ENCODE data around the gene TEX9.
A peak's percentile ranks its signal among the peaks of the same experiment; 100 is the strongest.
"Not testable (repeated sequence)": the region's sequence is repeated elsewhere in the genome, so short reads cannot be mapped to it uniquely, and the experiment has no call there.

Gene TEX9
- 0.42 to 5.4 (median 1.1) reads per million in 17 experiments for total RNA-seq

- DNase-seq = peak; percentile 87 to 96 (median 93)
Measured at GRCh38 chr15:56365075-56365711, at the start of gene TEX9. Gene TEX9 (plus strand): TSS chr15:56365426. CDS start chr15:56365451, 25 bp downstream.

- DNase-seq = not testable (repeated sequence)
Measured at GRCh38 chr15:56316561-56316960, 48.7 kb upstream of the TEX9 start.

GRCh38 chr15:56320316-56320715, 44.9 kb upstream of the TEX9 start:
- DNase-seq = no peak

- no peak for DNase-seq
Measured at GRCh38 chr15:56320861-56321260, 44.4 kb upstream of the TEX9 start.

- no peak for DNase-seq
Measured at GRCh38 chr15:56322444-56322843, 42.8 kb upstream of the TEX9 start.

DNA sequence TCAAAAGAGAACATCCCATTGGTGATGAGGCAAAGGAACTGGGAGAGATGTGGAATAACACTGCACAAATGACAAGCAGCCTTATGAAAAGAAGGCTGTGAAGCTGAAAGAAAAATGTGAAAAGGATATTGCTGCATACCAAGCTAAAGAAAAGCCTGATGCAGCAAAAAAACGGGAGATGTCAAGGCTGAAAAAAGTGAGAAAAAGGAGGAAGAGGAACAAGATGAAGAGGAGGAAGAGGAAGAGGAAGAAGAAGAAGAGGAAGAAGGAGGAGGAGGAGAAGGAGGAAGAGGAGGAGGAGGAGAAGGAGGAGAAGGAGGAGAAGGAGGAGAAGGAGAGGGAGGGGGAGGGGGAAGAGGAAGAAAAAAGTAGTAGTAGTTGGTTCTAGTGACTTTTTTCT, 41.8 kb upstream of the TEX9 start:
- peak in 2 of 4 experiments; percentile 2 to 5 for DNase-seq

- no peak for DNase-seq
Measured at GRCh38 chr15:56325186-56325585, 40.0 kb upstream of the TEX9 start.

- DNase-seq = no peak
Measured at GRCh38 chr15:56327721-56328502, 37.3 kb upstream of the TEX9 start.

DNA sequence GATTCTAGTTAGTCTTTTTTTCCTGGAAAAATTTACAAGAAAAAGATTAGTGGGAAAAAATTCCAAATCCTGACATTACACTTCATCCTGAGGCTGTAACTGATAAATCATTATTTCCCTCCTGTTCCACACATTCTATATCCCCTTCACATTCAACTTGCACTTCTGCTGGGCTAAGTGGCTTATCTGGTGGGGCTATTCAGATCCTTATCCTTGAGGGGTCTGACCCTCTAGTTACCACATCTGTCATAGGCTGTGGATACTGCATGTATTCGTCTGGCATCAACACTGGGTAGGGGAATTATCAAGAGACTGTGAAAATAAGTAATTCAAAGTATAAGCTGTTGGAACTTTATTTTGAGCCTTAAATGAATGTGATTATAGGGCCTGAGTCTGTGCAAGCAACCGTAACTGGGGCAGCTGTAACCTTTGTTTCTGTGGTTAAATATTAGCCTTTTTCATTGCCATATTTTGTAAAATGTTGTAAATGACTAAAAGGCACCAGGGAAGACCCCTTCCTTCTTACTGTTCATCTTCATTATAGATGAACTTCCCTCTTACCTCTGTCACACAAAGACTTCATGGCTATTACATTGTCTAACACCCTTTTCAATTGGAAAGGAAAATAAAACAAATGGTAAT, 28.0 kb upstream of the TEX9 start:
- no peak for DNase-seq

DNA sequence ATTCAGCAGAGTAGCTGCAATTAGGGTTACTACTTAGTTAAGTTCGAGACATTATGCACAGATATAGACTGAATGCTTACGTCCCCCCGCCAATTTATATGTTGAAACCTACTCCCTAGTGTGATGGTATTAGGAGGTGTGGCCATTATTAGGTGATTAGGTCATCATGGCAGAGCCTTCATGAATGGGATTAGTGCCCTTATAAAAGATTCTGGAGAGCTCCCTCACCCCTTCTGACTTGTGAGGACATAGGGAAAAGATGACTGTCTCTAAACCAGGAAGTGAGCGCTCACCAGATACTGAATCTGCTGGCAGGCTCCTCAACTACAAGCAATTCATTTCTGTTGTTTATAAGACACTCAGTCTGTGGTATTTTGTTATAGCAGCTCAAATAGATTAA, 25.6 kb upstream of the TEX9 start:
- no peak for DNase-seq

- DNase-seq = no peak
Measured at GRCh38 chr15:56341201-56341600, 24.0 kb upstream of the TEX9 start.

- DNase-seq = no peak
Measured at GRCh38 chr15:56342653-56343052, 22.6 kb upstream of the TEX9 start.

- no peak for DNase-seq
Measured at GRCh38 chr15:56343879-56344278, 21.3 kb upstream of the TEX9 start.

GRCh38 chr15:56344336-56344735, 20.9 kb upstream of the TEX9 start:
- peak in 1 of 4 experiments; percentile 19 for DNase-seq

DNA sequence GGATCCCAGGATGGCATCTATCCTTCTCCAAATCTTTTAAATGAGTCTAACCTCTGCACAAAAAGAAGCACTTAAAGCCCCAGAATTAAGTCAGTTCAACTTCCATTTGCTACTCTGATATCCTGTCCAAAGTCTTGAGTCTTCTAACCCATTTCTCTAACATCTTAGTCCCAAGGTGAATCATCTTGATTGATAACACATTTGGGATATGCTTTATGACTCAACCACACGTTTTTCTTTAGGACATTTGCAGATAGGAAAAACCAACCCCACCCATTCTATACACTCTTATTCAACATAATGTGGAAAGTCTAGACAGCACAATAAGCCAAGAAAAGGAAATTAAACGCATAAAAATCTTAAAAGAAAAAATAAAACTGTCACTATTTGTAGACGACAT, 18.8 kb upstream of the TEX9 start:
- DNase-seq = no peak

- no peak for DNase-seq
Measured at GRCh38 chr15:56349554-56349953, 15.7 kb upstream of the TEX9 start.

DNA sequence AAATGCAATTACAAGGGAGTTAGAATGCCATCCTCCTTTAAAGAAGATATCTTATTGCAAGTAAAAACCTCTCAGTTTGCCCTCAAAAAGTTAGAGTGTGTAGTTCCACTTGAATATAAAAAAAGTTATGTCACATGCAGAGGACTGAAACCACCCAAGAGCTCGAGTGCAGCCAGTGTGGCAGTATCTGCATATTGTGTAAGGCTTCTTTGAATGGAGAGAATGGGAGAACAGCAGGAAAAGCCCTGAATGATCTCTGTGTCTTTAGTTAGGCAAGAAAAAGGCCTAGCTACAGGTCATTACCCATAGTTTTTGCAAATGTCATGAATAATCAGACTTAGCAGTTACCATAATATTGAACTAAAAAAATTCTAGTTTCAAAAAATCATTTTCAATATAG, 13.9 kb upstream of the TEX9 start:
- no peak for DNase-seq

GRCh38 chr15:56351957-56352506, 13.2 kb upstream of the TEX9 start:
- no peak for DNase-seq

GRCh38 chr15:56353119-56353518, 12.1 kb upstream of the TEX9 start:
- peak in 2 of 4 experiments; percentile 16 to 36 for DNase-seq

DNA sequence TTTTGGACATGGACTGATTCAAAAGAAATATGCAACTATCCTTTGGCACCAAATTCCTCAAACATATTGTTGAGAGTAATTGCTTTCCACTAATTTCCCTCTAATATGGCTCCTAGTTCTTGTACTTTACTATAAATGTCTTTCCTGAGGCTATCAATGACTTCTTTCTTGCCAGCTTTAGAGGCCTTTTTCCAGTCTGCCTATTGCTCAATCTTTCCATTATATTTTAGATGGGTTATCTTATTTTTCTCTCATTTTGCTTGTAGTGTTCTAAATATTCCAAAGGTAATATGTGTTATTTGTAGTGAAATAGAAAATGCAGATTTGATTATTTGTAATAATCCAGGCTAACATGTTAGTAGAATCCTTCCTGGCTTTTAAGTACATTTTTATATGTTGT, 11.5 kb upstream of the TEX9 start:
- DNase-seq = no peak

DNA sequence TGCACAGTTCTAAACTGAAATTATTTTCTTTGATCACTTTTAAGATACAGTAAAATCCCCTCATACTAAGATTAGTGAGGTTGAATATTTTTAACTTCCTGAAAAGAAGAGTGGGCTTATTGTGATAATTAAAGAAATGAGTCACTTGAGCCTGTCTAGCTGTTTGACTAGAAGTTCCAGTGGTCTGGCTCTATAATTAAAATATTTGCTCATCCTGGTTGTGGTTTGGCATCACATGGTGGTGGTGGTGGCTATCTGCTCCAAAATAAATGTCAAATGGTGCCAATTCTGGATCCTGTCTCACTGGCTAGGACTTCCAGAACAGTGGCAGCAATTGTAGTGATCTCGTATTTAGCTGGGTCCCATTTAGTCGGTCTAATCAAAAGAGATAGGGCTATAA, 8.6 kb upstream of the TEX9 start:
- DNase-seq = peak; percentile 12 to 65 (median 22)

DNA sequence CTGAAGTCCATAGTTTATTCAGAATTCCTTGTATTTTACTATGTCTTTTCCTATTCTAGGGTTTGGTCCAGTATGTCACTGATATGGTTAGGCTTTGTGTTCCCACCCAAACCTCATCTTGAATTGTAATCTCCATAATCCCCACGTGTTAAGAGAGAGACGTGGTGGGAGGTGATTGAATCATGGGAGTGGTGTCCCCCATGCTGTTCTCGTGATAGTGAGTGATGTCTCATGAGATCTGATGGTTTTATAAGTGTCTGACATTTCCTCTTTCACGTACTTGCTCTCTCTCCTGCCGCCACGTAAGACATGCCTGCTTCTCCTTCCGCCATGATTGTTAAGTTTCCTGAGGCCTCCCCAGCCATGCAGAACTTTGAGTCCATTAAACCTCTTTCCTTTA, 6.6 kb upstream of the TEX9 start:
- DNase-seq = no peak

DNA sequence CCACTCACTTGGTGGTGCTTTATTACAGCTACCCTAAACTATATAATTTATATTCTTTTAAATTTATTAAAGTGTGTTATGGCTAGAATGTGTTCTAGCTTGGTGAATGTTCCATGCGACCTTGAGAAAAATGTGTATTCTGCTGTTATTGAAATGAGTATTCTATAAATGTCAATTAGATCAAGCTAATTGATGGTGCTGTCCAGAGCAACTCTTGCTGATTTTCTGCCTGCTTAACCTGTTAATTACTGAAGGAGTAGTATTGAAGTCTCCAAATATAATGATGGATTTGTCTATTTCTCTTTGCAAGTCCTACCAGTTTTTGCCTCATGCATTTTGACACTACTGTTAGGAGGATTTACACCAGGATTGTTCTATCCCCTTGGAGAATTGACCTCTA, 3.2 kb upstream of the TEX9 start:
- DNase-seq = no peak

Measured in suppressor macrophage (primary cell).